Upper lobe of left lung (tissue), 6 donors: Measurements from ENCODE around the gene CARD18. TPM values are rescaled to one million over a fixed set of nuclear protein-coding genes. Genes with fewer than 3 reads are reported as not detected.

ENCODE experiments used
- ATAC-seq, 2 donors: fragments of 200-7000 bp; cut with Tn5 transposase; one replicate each; pipeline ENCODE4 v1.9.1; 2022; ENCODE audit warnings: mild to moderate bottlenecking in 2 of 2, moderate library complexity in 2 of 2; ENCODE audit not compliant: low FRiP score in 2 of 2
- DNase-seq, 2 donors: peaks; one replicate each; pipeline ENCODE4 v3.0.0-alpha.2; 2019 to 2020
- H3K27ac ChIP-seq, 4 donors: fragments of 200-600 bp; sonication (generic); one replicate each; pipeline ENCODE4 v1.5.1; 2016 to 2019
- H3K27me3 ChIP-seq, 4 donors: fragments of 200-600 bp; sonication (generic); one replicate each; pipeline ENCODE4 v1.5.1; 2017 to 2019
- H3K36me3 ChIP-seq, 4 donors: fragments of 200-600 bp; sonication (generic); one replicate each; pipeline ENCODE4 v1.5.1; 2016 to 2019
- H3K4me1 ChIP-seq, 4 donors: fragments of 200-600 bp; sonication (generic); one replicate each; pipeline ENCODE4 v1.5.1; 2018 to 2019
- H3K4me3 ChIP-seq, 4 donors: fragments of 200-600 bp; sonication (generic); one replicate each; pipeline ENCODE4 v1.5.1; 2017 to 2019; ENCODE audit warnings: mild to moderate bottlenecking in 2 of 4, moderate library complexity in 1 of 4
- H3K9me3 ChIP-seq, 4 donors: fragments of 200-600 bp; sonication (generic); one replicate each; pipeline ENCODE4 v1.5.1; 2018 to 2019
- CTCF ChIP-seq, 6 experiments: fragments of 450-650 bp in 4 of 6; fragments of 200-600 bp in 2 of 6; sonication (generic) in 2 of 6; IDR thresholded peaks; one replicate each; pipeline ENCODE4 v1.5.1; 2016 to 2019; ENCODE audit warnings: antibody characterized with exemption in 6 of 6
- EP300 ChIP-seq, 4 donors: sonication (generic); formaldehyde crosslinking; IDR thresholded peaks; one replicate each; pipeline ENCODE4 v1.5.1; 2017; ENCODE audit warnings: antibody characterized with exemption in 4 of 4, control low read depth in 2 of 4
- POLR2A ChIP-seq, 4 donors: fragments of 450-650 bp; IDR thresholded peaks; one replicate each; pipeline ENCODE4 v1.5.1; 2016 to 2017; ENCODE audit warnings: antibody characterized with exemption in 4 of 4, mild to moderate bottlenecking in 2 of 4
- POLR2AphosphoS5 ChIP-seq, 2 donors: sonication (generic); formaldehyde crosslinking; IDR thresholded peaks; one replicate each; pipeline ENCODE4 v1.5.1; 2017; ENCODE audit warnings: antibody characterized with exemption in 2 of 2
- WGBS, 2 donors: methylation state at CpG; one replicate each; pipeline ENCODE4 v1.1.5; 2017 to 2018; 5-methylcytosine and 5-hydroxymethylcytosine counted together
- total RNA-seq, 6 donors: library from RNA; depleted of rRNA in 4 of 6; stranded (reverse); fragments of >200 nt in 4 of 6; gene quantifications; one replicate each; pipeline versions ENCODE4 v1.1.0 to v1.2.1, GENCODE V29; 2016 to 2021
- donor health status: DM: no; HTN: no; CAD: no; lungs with moderate emphysema.
- donor health status: DM: no; HTN: yes; CAD: no; lungs with severe emphysema.

Gene CARD18
- total RNA-seq, 6 donors from 2014 or later = not detected

- TF ChIP-seq EP300 (IDR thresholded peaks at IDR 0.05) = no peak
- no peak for TF ChIP-seq POLR2A (IDR thresholded peaks at IDR 0.05)
- TF ChIP-seq CTCF (IDR thresholded peaks at IDR 0.05) = no peak
- TF ChIP-seq POLR2AphosphoS5 (IDR thresholded peaks at IDR 0.05) = no peak
- Histone ChIP-seq H3K4me1 (peaks cover 4 to 8% (median 6%) of the 10 kb centered on the region in 4 donors), H3K36me3 (no peaks in the 10 kb centered on the region), H3K4me3 (no peak overlapping the region), H3K27me3 (no peaks in the 10 kb centered on the region), H3K9me3 (no peaks in the 10 kb centered on the region), H3K27ac (no peak overlapping the region)
- 55% methylated on average over 5 of the region's 5 CpGs for WGBS, 2 donors
- no peak for DNase-seq
- ATAC-seq = no peak
These were observed 40.1 kb upstream of the CARD18 start for GRCh38 chr11:105179542-105180278.

- no peaks in the 10 kb centered on the region for H3K27me3 ChIP-seq
- H3K4me3 ChIP-seq = no peak overlapping the region
- TF ChIP-seq CTCF (IDR thresholded peaks at IDR 0.05) (no peak), POLR2A (IDR thresholded peaks at IDR 0.05) (no peak), POLR2AphosphoS5 (IDR thresholded peaks at IDR 0.05) (no peak), EP300 (IDR thresholded peaks at IDR 0.05) (no peak)
- no peak overlapping the region for H3K27ac ChIP-seq
- peaks cover 4 to 8% (median 6%) of the 10 kb centered on the region in 4 donors for H3K4me1 ChIP-seq
- H3K36me3 ChIP-seq = no peaks in the 10 kb centered on the region
- ATAC-seq (no peak), DNase-seq (no peak)
- no peaks in the 10 kb centered on the region for H3K9me3 ChIP-seq
These were observed 38.1 kb upstream of the CARD18 start for GRCh38 chr11:105177658-105178057.

GRCh38 chr11:105168457-105168856 lies 28.9 kb upstream of the CARD18 start:
- DNase-seq = no peak
- Histone ChIP-seq H3K36me3 (no peaks in the 10 kb centered on the region), H3K4me1 (no peaks in the 10 kb centered on the region), H3K4me3 (no peak overlapping the region), H3K9me3 (no peaks in the 10 kb centered on the region), H3K27me3 (no peaks in the 10 kb centered on the region), H3K27ac (no peak overlapping the region)
- no peak for ATAC-seq
- TF ChIP-seq POLR2A (IDR thresholded peaks at IDR 0.05) (no peak), CTCF (IDR thresholded peaks at IDR 0.05) (no peak), EP300 (IDR thresholded peaks at IDR 0.05) (no peak), POLR2AphosphoS5 (IDR thresholded peaks at IDR 0.05) (no peak)

- TF ChIP-seq CTCF (IDR thresholded peaks at IDR 0.05) (no peak), POLR2AphosphoS5 (IDR thresholded peaks at IDR 0.05) (no peak), EP300 (IDR thresholded peaks at IDR 0.05) (no peak), POLR2A (IDR thresholded peaks at IDR 0.05) (no peak)
- no peaks in the 10 kb centered on the region for H3K27me3 ChIP-seq
- ATAC-seq = no peak
- no peak overlapping the region for H3K27ac ChIP-seq
- no peaks in the 10 kb centered on the region for H3K9me3 ChIP-seq
- WGBS, 2 donors = 97% methylated on average over 3 of the region's 3 CpGs
- H3K4me1 ChIP-seq = no peaks in the 10 kb centered on the region
- H3K36me3 ChIP-seq = no peaks in the 10 kb centered on the region
- DNase-seq = no peak
- no peak overlapping the region for H3K4me3 ChIP-seq
These were observed 27.7 kb upstream of the CARD18 start for GRCh38 chr11:105167244-105167643.

- WGBS, 2 donors = 82 to 86% methylated on average over 4 of the region's 4 CpGs
- H3K4me1 ChIP-seq = no peaks in the 10 kb centered on the region
- H3K27ac ChIP-seq = no peak overlapping the region
- no peak overlapping the region for H3K4me3 ChIP-seq
- H3K27me3 ChIP-seq = no peaks in the 10 kb centered on the region
- H3K36me3 ChIP-seq = no peaks in the 10 kb centered on the region
- no peak for DNase-seq
- no peaks in the 10 kb centered on the region for H3K9me3 ChIP-seq
- TF ChIP-seq POLR2AphosphoS5 (IDR thresholded peaks at IDR 0.05) (no peak), POLR2A (IDR thresholded peaks at IDR 0.05) (no peak), EP300 (IDR thresholded peaks at IDR 0.05) (no peak), CTCF (IDR thresholded peaks at IDR 0.05) (no peak)
- ATAC-seq = no peak
These were observed 24.6 kb upstream of the CARD18 start for GRCh38 chr11:105164208-105164607.
